HT1080 (cell line): Measurements from ENCODE around the gene GAST. TPM values are rescaled to one million over a fixed set of nuclear protein-coding genes. Genes with fewer than 3 reads are reported as not detected.
"Not testable (repeated sequence)": the region's sequence is repeated elsewhere in the genome, so short reads cannot be mapped to it uniquely, and the experiment has no call there.

Experiments used
- DNase-seq: peaks from one replicate; pipeline ENCODE4 v3.0.0-alpha.2; 2015; ENCODE audit warnings: low read depth
- total RNA-seq: library from RNA; depleted of rRNA; stranded (reverse); fragments of >200 nt; shearing (Covaris generic); gene quantifications from 2 replicates; pipeline ENCODE4 v1.2.3, GENCODE V29; 2014

Gene GAST
- total RNA-seq, 1 experiment from 2014 or later: not detected

DNA sequence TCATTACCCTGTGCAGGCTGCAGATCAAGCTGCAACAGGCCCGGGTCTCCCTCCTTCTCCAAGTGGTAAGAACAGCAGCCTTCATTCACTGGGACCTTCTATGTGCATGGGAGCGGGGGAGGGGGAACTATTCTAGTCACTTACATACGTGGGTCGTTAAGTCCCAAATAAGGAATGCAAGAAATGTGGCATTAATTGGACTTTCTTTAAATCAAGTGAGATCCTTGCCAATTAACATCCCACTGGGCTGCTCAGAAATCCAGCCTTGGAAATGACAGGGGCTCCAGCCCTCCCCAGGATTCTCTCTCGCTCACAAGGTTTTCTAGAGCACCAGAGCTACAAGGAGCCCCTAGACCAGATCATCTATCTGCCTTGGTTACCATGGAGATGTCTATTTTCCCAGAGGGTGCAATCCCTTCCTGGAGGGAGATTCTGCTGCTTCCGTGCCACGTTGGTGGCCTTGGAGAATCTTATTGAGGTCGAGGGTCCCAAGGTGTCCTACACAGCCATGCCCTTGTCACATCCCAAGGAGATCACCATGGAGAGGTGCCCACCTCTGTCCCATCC lies 28.6 kb upstream of the GAST start:
- DNase-seq: no peak

DNA sequence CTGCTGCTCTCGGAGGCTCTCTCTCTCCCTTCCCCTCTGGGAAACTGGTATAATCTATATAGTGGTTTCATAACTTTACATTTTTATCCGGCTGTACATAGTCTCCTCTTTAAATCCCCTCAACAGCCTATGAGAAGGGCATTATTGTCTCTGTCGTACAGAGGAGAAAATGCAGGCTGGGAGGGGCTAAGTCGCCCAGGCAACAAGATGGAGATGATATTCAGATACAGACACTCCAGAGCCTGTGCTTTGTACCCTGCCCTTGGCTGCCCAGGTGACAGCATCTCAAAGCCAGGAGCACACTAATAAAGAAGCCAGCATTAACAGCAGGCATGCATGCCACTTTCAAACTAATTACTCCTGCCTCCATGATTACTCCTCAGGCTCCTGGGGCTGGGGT lies 28.1 kb upstream of the GAST start:
- DNase-seq: no peak

GRCh38 chr17:41685753-41686152 lies 26.4 kb upstream of the GAST start:
- DNase-seq: not testable (repeated sequence)

DNA sequence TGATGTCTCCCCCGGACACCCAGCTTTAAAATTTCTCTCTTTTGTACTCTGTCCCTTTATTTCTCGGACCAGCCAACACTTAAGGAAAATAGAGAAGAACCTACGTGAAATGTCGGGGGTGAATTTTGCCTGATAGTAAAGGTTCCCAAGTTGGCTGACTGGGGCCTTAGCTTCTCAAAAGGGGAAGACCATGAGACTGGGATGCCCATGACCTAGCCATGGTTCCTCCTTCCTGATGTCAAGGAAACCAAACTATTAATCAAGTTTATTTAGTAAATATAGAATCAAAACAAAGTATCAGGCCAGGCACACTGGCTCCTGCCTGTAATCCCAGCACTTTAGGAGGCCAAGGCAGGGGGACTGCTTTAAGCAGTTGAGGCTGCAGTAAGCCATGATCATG lies 25.9 kb upstream of the GAST start:
- DNase-seq: no peak

DNA sequence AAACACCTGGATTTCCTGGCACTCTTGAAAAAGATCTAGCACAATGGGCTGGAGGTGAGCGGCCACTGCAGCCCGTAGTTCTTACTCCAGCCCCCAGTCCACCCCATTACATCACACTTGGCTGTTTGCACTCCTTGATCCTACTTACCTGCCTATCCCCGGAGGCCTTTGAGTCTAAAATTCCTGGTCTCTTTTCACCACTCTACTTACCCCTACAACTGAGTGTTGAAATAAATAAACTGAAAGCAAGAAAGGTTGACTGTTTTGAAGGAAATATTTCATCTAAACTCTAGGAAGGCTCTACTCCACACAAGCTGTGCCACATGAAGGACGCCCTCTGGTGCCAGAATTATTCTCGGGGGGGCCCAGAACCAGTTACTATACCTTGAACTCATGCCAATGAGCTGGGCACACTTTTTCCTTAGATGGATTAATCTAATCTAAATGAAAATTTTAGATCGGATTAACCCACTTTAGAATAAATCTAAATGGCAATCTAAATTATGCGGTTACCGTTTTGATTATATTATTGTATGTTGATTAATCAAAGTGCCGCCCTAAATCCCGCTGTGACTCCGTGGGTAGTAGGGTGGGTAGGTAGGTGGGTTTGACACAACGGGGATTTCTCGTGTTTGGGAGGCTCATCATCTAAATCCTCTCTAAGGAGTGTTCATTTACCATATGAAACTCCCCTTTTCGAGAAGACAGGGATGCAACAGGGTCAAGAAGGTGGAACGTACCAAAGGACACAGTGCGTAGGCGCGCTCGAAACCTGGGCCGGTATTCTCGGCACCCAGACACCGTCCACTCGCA lies 24.1 kb upstream of the GAST start:
- peak; percentile 70 for DNase-seq

- peak; percentile 99 for DNase-seq
Measured at GRCh38 chr17:41688641-41689496, 23.3 kb upstream of the GAST start, which contains the start of gene EIF1. Gene EIF1 (plus strand): TSS chr17:41688885. CDS start chr17:41689039, 154 bp downstream.

GRCh38 chr17:41689497-41690299 lies 22.4 kb upstream of the GAST start:
- peak; percentile 63 for DNase-seq

DNA sequence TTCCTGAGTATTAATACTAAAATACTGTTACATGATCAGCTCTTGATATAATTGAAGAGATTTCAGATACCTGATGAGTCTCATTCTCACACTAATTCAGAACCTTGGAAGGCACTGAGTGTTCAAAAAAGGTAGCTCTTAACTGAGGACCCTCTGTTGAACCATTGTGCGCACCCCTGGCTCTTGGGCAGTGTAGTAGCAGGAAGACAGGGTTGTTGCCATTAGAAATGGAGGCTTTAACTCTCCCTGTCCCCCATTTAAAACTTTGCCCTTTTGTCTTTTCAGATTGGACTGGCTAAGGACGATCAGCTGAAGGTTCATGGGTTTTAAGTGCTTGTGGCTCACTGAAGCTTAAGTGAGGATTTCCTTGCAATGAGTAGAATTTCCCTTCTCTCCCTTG lies 21.6 kb upstream of the GAST start:
- no peak for DNase-seq

GRCh38 chr17:41691031-41691777 lies 20.9 kb upstream of the GAST start:
- no peak for DNase-seq

GRCh38 chr17:41692722-41693521 lies 19.2 kb upstream of the GAST start:
- DNase-seq: no peak

DNA sequence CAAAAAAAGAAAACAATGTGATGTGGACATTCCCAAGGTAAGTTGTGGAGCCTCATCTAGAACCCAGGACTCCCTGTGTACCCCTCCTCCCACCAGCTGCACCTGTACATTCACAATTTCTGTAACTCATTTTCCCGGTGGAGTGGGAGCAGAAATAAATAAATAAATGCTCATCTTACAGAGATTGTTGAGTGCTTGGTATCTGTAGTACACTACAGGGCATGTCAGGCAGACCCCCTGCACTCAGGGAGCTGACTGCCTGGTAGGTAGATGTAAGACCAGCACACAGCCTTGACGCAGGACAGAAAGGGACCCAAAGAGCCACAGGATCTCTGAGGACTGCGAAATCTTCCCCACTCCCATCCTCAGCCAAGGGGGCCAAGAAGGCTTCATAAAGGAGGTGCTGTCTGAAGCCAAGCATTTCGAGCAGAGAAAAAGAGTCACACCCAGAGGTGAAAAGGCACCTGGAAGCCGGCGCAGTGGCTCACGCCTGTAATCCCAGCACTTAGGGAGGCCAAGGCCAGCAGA lies 16.9 kb upstream of the GAST start:
- no peak for DNase-seq

GRCh38 chr17:41695954-41696757 lies 16.0 kb upstream of the GAST start:
- DNase-seq: peak; percentile 39

- DNase-seq: peak; percentile 30
Measured at GRCh38 chr17:41697122-41697962, 14.8 kb upstream of the GAST start.

DNA sequence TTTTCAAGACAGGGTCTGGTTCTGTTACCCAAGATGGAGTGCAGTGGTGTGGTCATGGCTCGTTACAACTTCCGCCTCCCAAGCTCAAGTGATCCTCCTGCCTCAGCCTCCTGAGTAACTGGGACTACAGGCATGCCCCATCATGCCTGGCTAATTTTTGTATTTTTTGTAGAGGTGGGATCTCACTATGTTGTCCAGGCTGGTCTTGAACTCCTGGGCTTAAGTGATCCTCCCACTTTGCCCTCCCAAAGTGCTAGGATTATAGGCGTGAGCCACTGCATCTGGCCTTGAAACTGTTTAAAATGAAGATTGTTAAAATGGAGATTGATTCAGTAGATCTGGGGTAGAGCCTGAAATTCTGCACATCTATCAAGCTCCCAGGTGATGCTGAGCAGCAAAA lies 11.3 kb upstream of the GAST start:
- DNase-seq: not testable (repeated sequence)

GRCh38 chr17:41702712-41703111 lies 9.4 kb upstream of the GAST start:
- DNase-seq: no peak

GRCh38 chr17:41705271-41705991 lies 6.7 kb upstream of the GAST start:
- peak; percentile 68 for DNase-seq
